Stimulated activated CD8-positive, alpha-beta memory T cell treated with anti-CD3 and anti-CD28 coated beads, Interleukin-4, amount 100 ng/mL, for 1 hour (primary cell): ENCODE measurements around the gene WDR1.

Source experiments
- DNase-seq, 2 donors: peaks; one replicate each; pipeline ENCODE4 v3.0.0-alpha.2; 2020; ENCODE audit warnings: low read depth in 2 of 2, low spot score in 1 of 2

WDR1 gene, protein sequence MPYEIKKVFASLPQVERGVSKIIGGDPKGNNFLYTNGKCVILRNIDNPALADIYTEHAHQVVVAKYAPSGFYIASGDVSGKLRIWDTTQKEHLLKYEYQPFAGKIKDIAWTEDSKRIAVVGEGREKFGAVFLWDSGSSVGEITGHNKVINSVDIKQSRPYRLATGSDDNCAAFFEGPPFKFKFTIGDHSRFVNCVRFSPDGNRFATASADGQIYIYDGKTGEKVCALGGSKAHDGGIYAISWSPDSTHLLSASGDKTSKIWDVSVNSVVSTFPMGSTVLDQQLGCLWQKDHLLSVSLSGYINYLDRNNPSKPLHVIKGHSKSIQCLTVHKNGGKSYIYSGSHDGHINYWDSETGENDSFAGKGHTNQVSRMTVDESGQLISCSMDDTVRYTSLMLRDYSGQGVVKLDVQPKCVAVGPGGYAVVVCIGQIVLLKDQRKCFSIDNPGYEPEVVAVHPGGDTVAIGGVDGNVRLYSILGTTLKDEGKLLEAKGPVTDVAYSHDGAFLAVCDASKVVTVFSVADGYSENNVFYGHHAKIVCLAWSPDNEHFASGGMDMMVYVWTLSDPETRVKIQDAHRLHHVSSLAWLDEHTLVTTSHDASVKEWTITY

GRCh38 chr4:10116569-10117358, at the start of gene WDR1:
Gene WDR1 (minus strand): TSS chr4:10116799. CDS start chr4:10116666, 133 bp downstream.
- DNase-seq: peak; percentile 93 to 96

GRCh38 chr4:10164877-10165283, 48.3 kb upstream of the WDR1 start:
- no peak for DNase-seq

GRCh38 chr4:10163296-10163695, 46.7 kb upstream of the WDR1 start:
- no peak for DNase-seq

GRCh38 chr4:10162341-10163000, 45.9 kb upstream of the WDR1 start:
- no peak for DNase-seq

GRCh38 chr4:10161840-10162239, 45.2 kb upstream of the WDR1 start:
- DNase-seq: no peak

DNA sequence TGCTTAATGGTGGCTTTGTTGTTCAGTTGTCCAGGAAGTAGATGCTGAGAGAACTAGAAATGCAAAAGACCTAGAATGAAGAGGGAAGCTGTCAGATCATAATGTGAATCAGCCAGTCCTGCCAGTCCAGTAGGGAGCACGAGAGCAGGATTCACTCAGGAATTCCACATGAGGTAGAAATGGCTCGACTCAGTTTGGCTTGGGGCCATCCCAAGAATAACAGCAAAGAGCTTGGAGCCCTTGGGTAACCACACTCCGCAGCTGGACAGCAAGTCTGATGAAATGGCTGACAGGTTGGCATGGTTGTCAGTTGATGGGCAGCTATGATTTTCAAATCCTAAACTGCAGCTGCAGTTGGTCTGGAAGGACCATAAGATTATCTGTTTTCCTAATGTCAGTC, 44.5 kb upstream of the WDR1 start:
- no peak for DNase-seq

DNA sequence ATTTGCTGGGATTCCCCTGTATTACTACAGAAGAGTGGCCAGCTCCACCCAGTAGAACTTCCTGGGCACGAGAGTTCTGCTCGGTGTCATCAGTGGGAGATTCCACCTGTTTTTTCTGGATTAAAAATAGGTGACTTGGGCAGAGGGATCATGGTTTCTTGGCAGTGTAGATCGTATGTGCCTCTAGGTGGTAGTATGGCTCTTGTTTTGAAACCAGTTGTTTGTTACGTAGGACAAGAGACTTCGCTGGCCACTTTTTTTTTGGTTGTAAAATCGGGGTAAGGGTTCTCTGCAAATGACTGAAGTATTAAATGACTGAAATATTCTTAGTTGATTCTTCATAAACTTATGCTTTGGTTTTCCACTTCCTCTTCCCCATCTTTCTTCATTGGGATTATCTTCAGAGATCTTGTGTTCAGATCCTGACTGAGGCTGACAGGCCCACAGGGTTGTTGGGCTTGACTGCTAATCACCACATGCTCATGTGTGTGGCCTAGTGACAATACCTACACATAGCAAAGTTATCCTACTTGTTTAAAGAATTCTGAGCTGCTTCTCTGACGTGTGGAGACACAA, 43.8 kb upstream of the WDR1 start:
- no peak for DNase-seq

GRCh38 chr4:10159671-10160070, 43.1 kb upstream of the WDR1 start:
- DNase-seq: no peak

DNA sequence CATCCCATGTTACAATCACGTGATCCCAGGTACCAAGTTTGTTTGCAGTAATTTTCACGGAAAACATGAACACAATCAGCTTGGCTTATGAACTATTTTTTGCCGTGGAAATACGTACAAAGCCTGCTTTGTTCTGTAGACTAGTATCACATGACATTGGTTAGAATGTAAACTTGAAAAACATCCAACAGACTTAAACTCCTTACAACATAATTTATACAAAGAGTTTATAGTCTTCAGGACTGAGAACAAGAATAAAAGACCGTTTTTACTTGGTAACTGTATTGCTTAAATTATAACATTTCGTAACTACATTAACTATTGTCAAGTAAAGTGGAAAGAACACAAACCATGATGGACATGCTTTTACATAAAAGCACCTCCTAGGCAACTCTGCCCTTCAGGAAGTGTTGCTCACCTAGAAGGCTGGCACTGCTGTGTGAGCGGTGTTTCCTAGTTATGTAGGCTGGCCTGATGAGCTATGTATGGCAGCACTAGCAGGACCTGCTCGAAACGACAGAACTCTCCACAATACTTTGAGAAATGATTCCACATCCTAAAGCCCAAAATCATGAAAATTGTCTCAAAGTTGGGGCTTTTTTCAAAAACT, 41.8 kb upstream of the WDR1 start:
- DNase-seq: no peak

GRCh38 chr4:10157478-10158332, 41.1 kb upstream of the WDR1 start:
- no peak for DNase-seq

DNA sequence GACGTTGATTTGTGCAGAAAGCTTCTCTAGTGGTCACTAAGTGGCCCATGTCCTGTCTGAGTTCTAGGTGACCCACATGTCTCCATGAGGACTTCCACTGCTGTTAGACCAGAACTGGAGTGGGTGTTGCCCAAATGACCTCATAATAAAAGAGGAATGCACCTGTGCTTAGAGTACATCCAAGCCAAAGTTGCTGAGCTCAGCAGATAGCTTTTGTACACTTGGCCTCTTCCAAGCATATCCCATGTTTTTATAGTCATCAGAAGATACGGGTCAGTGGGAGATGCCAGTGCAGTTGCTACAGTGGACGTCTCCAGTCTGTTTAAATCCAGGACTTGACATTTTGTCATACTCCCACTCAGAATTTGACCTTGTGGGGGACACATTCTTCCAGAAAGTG, 37.6 kb upstream of the WDR1 start:
- no peak for DNase-seq

- DNase-seq: no peak
Measured at GRCh38 chr4:10153161-10153560, 36.6 kb upstream of the WDR1 start.

DNA sequence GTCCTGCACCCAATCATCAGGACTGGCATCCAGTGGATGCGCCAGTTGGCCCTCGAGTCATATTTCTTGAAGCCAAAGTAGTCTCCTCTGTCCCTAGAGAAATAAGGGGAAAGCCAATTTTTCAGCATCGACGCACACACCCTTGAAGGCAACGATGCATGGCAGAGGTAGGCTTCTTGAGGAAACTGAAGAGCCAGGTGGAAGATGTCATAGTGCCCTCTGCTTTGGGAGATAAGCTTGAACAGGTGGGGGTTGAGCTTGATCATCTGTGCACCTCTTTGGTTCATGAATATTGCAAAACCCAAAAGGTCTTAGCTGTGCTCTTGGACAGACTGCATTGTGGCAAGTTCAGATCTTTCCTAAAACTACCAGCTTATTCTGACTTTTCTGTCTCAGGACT, 34.6 kb upstream of the WDR1 start:
- no peak for DNase-seq

GRCh38 chr4:10144966-10145365, 28.4 kb upstream of the WDR1 start:
- no peak for DNase-seq

DNA sequence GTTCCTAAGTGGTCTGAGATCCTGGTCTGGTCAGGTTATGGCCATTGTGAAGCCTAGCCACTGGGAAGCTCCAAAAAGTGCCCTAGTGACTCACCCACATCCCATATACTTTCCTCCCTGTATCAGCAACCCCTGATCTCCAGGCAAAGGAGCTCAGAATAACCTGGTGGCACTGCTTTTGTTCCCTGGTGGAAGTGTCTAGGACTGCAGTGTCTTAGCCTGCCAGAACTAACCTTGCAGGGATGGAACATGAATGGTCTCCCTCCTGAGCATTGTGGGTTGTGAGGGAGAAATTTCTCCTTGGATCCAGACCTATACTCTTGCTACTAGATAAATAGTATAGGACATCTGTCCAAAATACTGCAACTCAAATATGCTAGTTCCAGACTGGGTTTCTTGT, 27.9 kb upstream of the WDR1 start:
- no peak for DNase-seq

GRCh38 chr4:10143171-10143570, 26.6 kb upstream of the WDR1 start:
- DNase-seq: no peak

GRCh38 chr4:10140866-10141759, 24.5 kb upstream of the WDR1 start:
- no peak for DNase-seq

DNA sequence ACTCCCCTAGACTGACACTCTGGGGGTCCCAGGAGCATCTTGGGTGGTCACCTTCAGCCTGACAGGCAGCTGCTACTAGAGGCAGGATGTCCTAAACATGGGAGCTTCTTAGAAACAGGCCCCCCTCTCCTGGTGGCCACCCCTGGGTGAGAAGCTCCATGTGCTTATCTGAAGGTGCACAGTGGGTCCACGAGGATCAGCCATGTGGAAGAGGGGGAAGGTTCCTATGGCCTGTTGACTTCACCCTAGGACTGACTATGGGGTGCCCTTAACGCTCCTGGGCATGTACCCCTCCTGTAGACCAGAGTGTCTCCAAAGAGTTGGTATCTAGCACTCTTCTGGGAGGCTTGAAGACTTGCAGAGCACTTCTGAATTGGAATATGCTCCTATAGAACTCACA, 22.9 kb upstream of the WDR1 start:
- DNase-seq: no peak

GRCh38 chr4:10135260-10135659, 18.7 kb upstream of the WDR1 start:
- no peak for DNase-seq
